GM12878 (cell line): ENCODE data around the gene GRIA4. TPM values are rescaled to one million over a fixed set of nuclear protein-coding genes. Genes with fewer than 3 reads are reported as not detected.

Experiments used
- ATAC-seq: fragments of 200-7000 bp; cut with Tn5 transposase; 3 replicates; pipeline ENCODE4 v1.9.1; 2020; ENCODE audit warnings: mild to moderate bottlenecking, moderate library complexity
- BruUV-seq: library from RNA; stranded (reverse); fragments of 400-500 nt; replicated peaks from 2 replicates; lab custom pipeline; 2021; lab: Mats Ljungman, UMichigan
- CTCF ChIA-PET: fragments of 300-600 bp; sonication (Branson Sonifier 250); formaldehyde crosslinking; extraction: SDS; loops from one replicate; lab custom pipeline; 2021; ENCODE audit warnings: inconsistent platforms; lab: Yijun Ruan, JAX
- POLR2A ChIA-PET: fragments of 350-600 bp; formaldehyde crosslinking; extraction: SDS; loops from one replicate; lab custom pipeline; 2021; ENCODE audit warnings: inconsistent platforms; lab: Charles Lee
- RAD21 ChIA-PET: fragments of 300-600 bp; sonication (Branson Sonifier 250); formaldehyde crosslinking; loops from one replicate; lab custom pipeline; 2023; ENCODE audit warnings: antibody characterized with exemption; ENCODE audit not compliant: unreplicated experiment; lab: Charles Lee
- SMC1A ChIA-PET: fragments of 300-600 bp; sonication (Branson Sonifier 250); formaldehyde crosslinking; loops from one replicate; lab custom pipeline; 2023; ENCODE audit not compliant: unreplicated experiment, uncharacterized antibody; lab: Charles Lee
- DNase-seq: peaks from one replicate; pipeline ENCODE4 v3.0.0-alpha.2; 2011; ENCODE audit warnings: low read depth, low spot score
- FAIRE-seq: peaks from 3 replicates; lab custom pipeline; 2011; peaks lifted over from hg19 to GRCh38; lab: Jason Lieb, UNC
- H2AFZ ChIP-seq: 2 replicates; pipeline ENCODE4 v1.6.0; 2011; ENCODE audit warnings: low read depth, low read length, control low read depth; ENCODE audit not compliant: control insufficient read depth
- H3K27ac ChIP-seq: 2 replicates; pipeline ENCODE4 v1.5.1; 2011; ENCODE audit warnings: control low read depth; ENCODE audit not compliant: control insufficient read depth, insufficient read depth
- H3K27me3 ChIP-seq, 2 experiments: replicated peaks in 1 of 2; 2 replicates each; pipeline versions ENCODE4 v1.6.0 to v1.6.1; 2011; ENCODE audit warnings: low read length in 1 of 2; ENCODE audit not compliant: control insufficient read depth in 2 of 2, insufficient read depth in 2 of 2
- H3K36me3 ChIP-seq, 2 experiments: 2 replicates each; pipeline ENCODE4 v1.5.1; 2011; ENCODE audit warnings: low read length in 1 of 2; ENCODE audit not compliant: control insufficient read depth in 2 of 2, insufficient read depth in 2 of 2
- H3K4me1 ChIP-seq: 2 replicates; pipeline ENCODE4 v1.6.1; 2011; ENCODE audit warnings: mild to moderate bottlenecking, low read length, moderate library complexity, mixed read lengths; ENCODE audit not compliant: control insufficient read depth, insufficient read depth
- H3K4me2 ChIP-seq: 2 replicates; pipeline ENCODE4 v1.6.0; 2011; ENCODE audit warnings: control low read depth; ENCODE audit not compliant: control insufficient read depth, insufficient read depth
- H3K4me3 ChIP-seq: fragments of 200-600 bp; sonication (generic); 2 replicates; pipeline ENCODE4 v1.5.1; 2016
- H3K79me2 ChIP-seq: 2 replicates; pipeline ENCODE4 v1.6.0; 2011; ENCODE audit warnings: low read length; ENCODE audit not compliant: control insufficient read depth, insufficient read depth
- H3K9ac ChIP-seq: 2 replicates; pipeline ENCODE4 v1.8.0; 2011; ENCODE audit warnings: low read length, control low read depth, mixed read lengths; ENCODE audit not compliant: control insufficient read depth, insufficient read depth
- H3K9me3 ChIP-seq: replicated peaks from 3 replicates; pipeline ENCODE4 v1.5.1; 2011; ENCODE audit warnings: mild to moderate bottlenecking, low read length; ENCODE audit not compliant: control insufficient read depth, insufficient read depth
- H4K20me1 ChIP-seq: 2 replicates; pipeline ENCODE4 v1.6.0; 2011; ENCODE audit not compliant: control insufficient read depth, insufficient read depth
- CREM ChIP-seq: IDR thresholded peaks from 2 replicates; pipeline ENCODE4 v1.6.1; 2014; ENCODE audit warnings: antibody characterized with exemption, low read depth
- GABPA ChIP-seq: IDR thresholded peaks from 2 replicates; pipeline ENCODE4 v1.6.1; 2014; ENCODE audit warnings: antibody characterized with exemption, low read depth, mild to moderate bottlenecking, inconsistent platforms
- IRF3 ChIP-seq: fragments of 450-650 bp; IDR thresholded peaks from 2 replicates; pipeline ENCODE4 v1.6.1; 2014; ENCODE audit warnings: mild to moderate bottlenecking
- MEF2B ChIP-seq: fragments of 450-650 bp; IDR thresholded peaks from 2 replicates; pipeline ENCODE4 v1.6.1; 2018; ENCODE audit warnings: mild to moderate bottlenecking, moderate library complexity; ENCODE audit not compliant: partially characterized antibody, poor library complexity, severe bottlenecking
- POU2F2 ChIP-seq: IDR thresholded peaks from 3 replicates; pipeline ENCODE4 v1.6.1; 2011; ENCODE audit warnings: low read depth, mild to moderate bottlenecking, low read length, borderline replicate concordance
- REST ChIP-seq: IDR thresholded peaks from 2 replicates; pipeline ENCODE4 v1.6.1; 2012; ENCODE audit warnings: mild to moderate bottlenecking, low read depth, low read length
- SREBF2 ChIP-seq: IDR thresholded peaks from 2 replicates; pipeline ENCODE4 v1.6.1; 2012; ENCODE audit warnings: mild to moderate bottlenecking, low read length
- SUPT20H ChIP-seq: IDR thresholded peaks from 2 replicates; pipeline ENCODE4 v1.6.1; 2011; ENCODE audit warnings: low read depth, mild to moderate bottlenecking, low read length, moderate library complexity, borderline replicate concordance; ENCODE audit not compliant: control insufficient read depth
- in situ Hi-C: fragments of 300-500 bp; cut with MboI; formaldehyde crosslinking; loops from 9 replicates; pipeline ENCODE4 v1.14.3; 2018; ENCODE audit warnings: mixed read lengths
- intact Hi-C: fragments of 100-400 bp; cut with micrococcal nuclease; formaldehyde crosslinking; loops from one replicate; pipeline ENCODE4 v1.14.2; 2022; ENCODE audit not compliant: unreplicated experiment
- polyA plus RNA-seq, 11 experiments: library from polyadenylated mRNA; depleted of rRNA in 4 of 11; unstranded in 6 of 11; stranded (reverse) in 5 of 11; fragments of >200 nt; fragmentation: Nextera tagmentation in 4 of 11; fragmentation: Illumina TruSeq in 1 of 11; extraction: Ambion mirVana in 4 of 11; extraction: Trizol in 1 of 11; gene quantifications; 1 replicate in 1 of 11; 2 replicates in 10 of 11; pipeline versions ENCODE4 v1.2.1 to v1.2.3, GENCODE V29; 2011 to 2016; ENCODE audit warnings: inconsistent platforms in 2 of 11, missing spikeins in 2 of 11, low read depth in 1 of 11
- total RNA-seq, 4 experiments: library from RNA; depleted of rRNA in 3 of 4; stranded (reverse); fragments of >200 nt in 3 of 4; fragmentation: Illumina TruSeq in 1 of 4; extraction: Trizol in 1 of 4; gene quantifications; 2 replicates each; pipeline versions ENCODE4 v1.2.1 to v1.2.3, GENCODE V29; 2013 to 2021

The GRIA4 gene
- total and polyA plus RNA-seq, 10 of the 15 experiments (the other 5 are each of a cell fraction or from before 2014, with no cell fraction given), result 0.04 TPM; not detected in 9

GRCh38 chr11:105641433-105641832, 31.6 kb downstream of the GRIA4 start:
- Histone ChIP-seq H3K27me3 (no peaks in the 10 kb centered on the region), H3K4me2 (no peak overlapping the region), H3K9me3 (no peaks in the 10 kb centered on the region), H3K4me3 (no peak overlapping the region)
- BruUV-seq, result no TSS peak
- intact Hi-C loops, result no loop called here
- SMC1A ChIA-PET, result interaction anchor here (1.6 kb wide), 1 partner anchor 11 kb away, joined by 3 read pairs; no protein-coding TSS in a partner anchor
- ATAC-seq, result no peak
- TF ChIP-seq CREM (no peak), SUPT20H (no peak), GABPA (no peak), POU2F2 (no peak), MEF2B (no peak), REST (no peak), SREBF2 (no peak), IRF3 (no peak)
- TF ChIP-seq, all 136 proteins: peak for 0
- ChIA-PET RAD21 (no interaction called here), CTCF (no interaction called here), POLR2A (no interaction called here)
- Histone ChIP-seq H3K9ac (no peak overlapping the region), H2AFZ (no peak overlapping the region), H3K79me2 (no peaks in the 10 kb centered on the region), H3K36me3 (no peaks in the 10 kb centered on the region), H3K27ac (no peak overlapping the region), H4K20me1 (no peaks in the 10 kb centered on the region), H3K4me1 (no peaks in the 10 kb centered on the region)
- in situ Hi-C loops, result no loop called here
- FAIRE-seq (no peak), DNase-seq (no peak)
